Parathyroid adenoma (tissue), 2 donors: ENCODE measurements around the gene IL36B.

ENCODE experiments used
- H2AFZ ChIP-seq: fragments of 300-600 bp; sonication (generic); one replicate; pipeline ENCODE4 v1.7.0; 2017; ENCODE audit warnings: antibody characterized with exemption, mild to moderate bottlenecking
- H3K27ac ChIP-seq: fragments of 300-600 bp; sonication (generic); one replicate; pipeline ENCODE4 v1.7.0; 2017
- H3K27me3 ChIP-seq: fragments of 300-600 bp; sonication (generic); one replicate; pipeline ENCODE4 v1.7.0; 2017; ENCODE audit warnings: low read length; ENCODE audit not compliant: control insufficient read depth, insufficient read depth
- H3K36me3 ChIP-seq: fragments of 300-600 bp; sonication (generic); one replicate; pipeline ENCODE4 v1.7.0; 2017; ENCODE audit warnings: low read length; ENCODE audit not compliant: control insufficient read depth, insufficient read depth
- H3K4me1 ChIP-seq: fragments of 300-600 bp; sonication (generic); one replicate; pipeline ENCODE4 v1.7.0; 2017; ENCODE audit warnings: control low read depth
- H3K4me2 ChIP-seq: fragments of 300-600 bp; sonication (generic); one replicate; pipeline ENCODE4 v1.7.0; 2017; ENCODE audit warnings: low read length
- H3K4me3 ChIP-seq: fragments of 300-600 bp; sonication (generic); one replicate; pipeline ENCODE4 v1.7.0; 2017; ENCODE audit warnings: low read depth, low read length
- H3K79me2 ChIP-seq: fragments of 300-600 bp; sonication (generic); one replicate; pipeline ENCODE4 v1.7.0; 2017; ENCODE audit warnings: control low read depth
- H3K9ac ChIP-seq: fragments of 300-600 bp; sonication (generic); one replicate; pipeline ENCODE4 v1.7.0; 2017; ENCODE audit warnings: mild to moderate bottlenecking
- H3K9me3 ChIP-seq: fragments of 300-600 bp; sonication (generic); one replicate; pipeline ENCODE4 v1.7.0; 2017; ENCODE audit warnings: low read length; ENCODE audit not compliant: control insufficient read depth
- TF ChIP-seq, protein P1 (sequence below): fragments of 300-600 bp; sonication (generic); IDR thresholded peaks from one replicate; pipeline ENCODE4 v1.7.0; 2017; ENCODE audit warnings: antibody characterized with exemption, mild to moderate bottlenecking
- donor health status: primary hyperparathyroidism.

IL36B gene

DNA sequence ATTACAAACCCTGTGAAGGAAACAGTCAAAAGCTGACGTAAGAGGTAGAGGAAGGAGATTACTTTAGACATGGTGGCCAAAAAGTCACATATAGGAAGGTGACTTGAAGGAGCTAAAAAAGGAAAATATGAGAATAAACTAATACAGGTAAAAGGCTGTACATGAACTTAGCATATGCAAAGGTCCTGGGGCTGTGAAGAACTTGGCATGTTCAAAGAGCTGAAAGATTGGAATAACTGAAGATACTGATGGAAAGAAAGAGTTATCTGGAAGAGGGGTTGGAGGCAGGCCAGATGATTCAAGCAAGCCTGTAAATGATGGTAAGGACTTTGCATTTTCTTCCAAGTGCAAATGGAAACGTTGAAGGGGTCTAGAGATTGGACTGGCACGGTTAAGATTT is 34.2 kb downstream of the IL36B start:
- Histone ChIP-seq H3K79me2 (no peaks in the 10 kb centered on the region), H3K36me3 (no peaks in the 10 kb centered on the region), H3K9me3 (no peaks in the 10 kb centered on the region), H3K4me1 (no peaks in the 10 kb centered on the region), H3K4me3 (no peak overlapping the region), H2AFZ (no peak overlapping the region), H3K27me3 (no peaks in the 10 kb centered on the region), H3K4me2 (no peak overlapping the region), H3K27ac (no peak overlapping the region), H3K9ac (no peak overlapping the region)
- TF ChIP-seq, protein P1, sequence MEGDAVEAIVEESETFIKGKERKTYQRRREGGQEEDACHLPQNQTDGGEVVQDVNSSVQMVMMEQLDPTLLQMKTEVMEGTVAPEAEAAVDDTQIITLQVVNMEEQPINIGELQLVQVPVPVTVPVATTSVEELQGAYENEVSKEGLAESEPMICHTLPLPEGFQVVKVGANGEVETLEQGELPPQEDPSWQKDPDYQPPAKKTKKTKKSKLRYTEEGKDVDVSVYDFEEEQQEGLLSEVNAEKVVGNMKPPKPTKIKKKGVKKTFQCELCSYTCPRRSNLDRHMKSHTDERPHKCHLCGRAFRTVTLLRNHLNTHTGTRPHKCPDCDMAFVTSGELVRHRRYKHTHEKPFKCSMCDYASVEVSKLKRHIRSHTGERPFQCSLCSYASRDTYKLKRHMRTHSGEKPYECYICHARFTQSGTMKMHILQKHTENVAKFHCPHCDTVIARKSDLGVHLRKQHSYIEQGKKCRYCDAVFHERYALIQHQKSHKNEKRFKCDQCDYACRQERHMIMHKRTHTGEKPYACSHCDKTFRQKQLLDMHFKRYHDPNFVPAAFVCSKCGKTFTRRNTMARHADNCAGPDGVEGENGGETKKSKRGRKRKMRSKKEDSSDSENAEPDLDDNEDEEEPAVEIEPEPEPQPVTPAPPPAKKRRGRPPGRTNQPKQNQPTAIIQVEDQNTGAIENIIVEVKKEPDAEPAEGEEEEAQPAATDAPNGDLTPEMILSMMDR: no peak

DNA sequence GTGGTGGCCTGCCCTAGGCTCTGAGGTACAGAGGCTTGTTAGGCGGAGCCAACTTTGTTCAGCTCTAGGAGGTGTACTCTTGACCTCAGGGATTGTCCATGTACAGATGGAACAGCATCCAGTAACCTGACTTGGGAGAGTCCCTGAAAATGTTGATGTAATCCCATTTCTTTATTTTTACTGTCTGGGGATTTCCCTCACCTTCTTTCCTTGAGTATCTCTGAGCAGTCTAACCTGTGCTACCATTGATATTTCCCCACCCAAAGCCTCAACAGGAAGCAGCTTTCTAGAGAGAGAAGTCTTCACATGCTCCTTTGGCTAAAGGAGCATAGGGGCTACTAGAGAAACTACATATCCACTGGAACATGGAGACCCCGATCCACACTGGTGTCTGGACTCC is 37.0 kb downstream of the IL36B start:
- TF ChIP-seq, protein P1: no peak
- no peak overlapping the region for H2AFZ ChIP-seq

DNA sequence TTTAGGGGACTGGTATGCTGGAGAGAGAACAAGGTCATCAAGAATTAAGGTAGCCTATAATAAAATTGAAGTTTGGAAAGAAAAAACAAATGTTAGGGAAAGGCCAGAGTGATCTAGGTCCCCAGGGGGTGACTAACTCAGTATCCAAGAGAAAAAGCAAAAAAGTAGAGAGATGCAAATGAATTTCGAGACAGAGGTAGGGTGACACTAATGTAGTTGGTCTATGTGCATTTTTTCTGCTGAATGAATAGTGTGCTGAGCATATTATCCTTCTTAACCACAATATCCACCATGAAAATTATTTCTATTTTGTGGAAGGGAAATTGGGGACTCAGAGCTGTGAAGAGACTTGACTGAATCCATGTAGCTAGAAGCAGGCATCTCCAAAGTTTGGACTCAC is 37.6 kb downstream of the IL36B start:
- TF ChIP-seq, protein P1: no peak
- H3K4me1 ChIP-seq: no peaks in the 10 kb centered on the region
- H3K9me3 ChIP-seq: no peaks in the 10 kb centered on the region
- no peak overlapping the region for H3K9ac ChIP-seq
- no peak overlapping the region for H3K27ac ChIP-seq
- no peaks in the 10 kb centered on the region for H3K79me2 ChIP-seq
- no peak overlapping the region for H3K4me2 ChIP-seq
- H3K4me3 ChIP-seq: no peak overlapping the region
- no peak overlapping the region for H2AFZ ChIP-seq
- H3K36me3 ChIP-seq: no peaks in the 10 kb centered on the region
- no peaks in the 10 kb centered on the region for H3K27me3 ChIP-seq

More for the DNA sequence above, 37.0 kb downstream of the IL36B start:
- Histone ChIP-seq H3K4me1 (no peaks in the 10 kb centered on the region), H3K79me2 (no peaks in the 10 kb centered on the region), H3K4me3 (no peak overlapping the region), H3K27me3 (no peaks in the 10 kb centered on the region), H3K27ac (no peak overlapping the region), H3K9ac (no peak overlapping the region), H3K36me3 (no peaks in the 10 kb centered on the region), H3K9me3 (no peaks in the 10 kb centered on the region), H3K4me2 (no peak overlapping the region)

DNA sequence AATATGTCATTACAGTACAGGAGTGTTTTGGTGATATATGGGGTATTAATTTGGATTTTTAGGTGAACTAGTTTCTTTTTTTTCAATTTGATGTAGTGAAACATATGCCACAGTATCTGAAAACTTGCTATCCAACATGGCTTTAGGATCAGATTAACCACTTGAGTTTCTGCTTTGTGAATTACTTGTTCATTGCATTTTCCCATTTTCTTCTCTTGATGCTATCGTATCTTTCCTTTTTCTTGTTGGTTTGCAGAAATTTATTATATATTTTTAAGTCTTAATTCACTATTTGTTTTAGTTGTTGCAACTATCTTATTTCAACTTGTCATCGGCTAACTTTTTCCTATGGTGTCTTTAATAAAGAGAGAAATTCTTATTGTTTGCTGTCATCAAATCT is 38.6 kb downstream of the IL36B start:
- Histone ChIP-seq H3K4me2 (no peak overlapping the region), H3K9me3 (no peaks in the 10 kb centered on the region), H3K4me3 (no peak overlapping the region), H2AFZ (no peak overlapping the region), H3K79me2 (no peaks in the 10 kb centered on the region), H3K27me3 (no peaks in the 10 kb centered on the region), H3K27ac (no peak overlapping the region), H3K4me1 (no peaks in the 10 kb centered on the region), H3K36me3 (no peaks in the 10 kb centered on the region), H3K9ac (no peak overlapping the region)
- TF ChIP-seq, protein P1: no peak

DNA sequence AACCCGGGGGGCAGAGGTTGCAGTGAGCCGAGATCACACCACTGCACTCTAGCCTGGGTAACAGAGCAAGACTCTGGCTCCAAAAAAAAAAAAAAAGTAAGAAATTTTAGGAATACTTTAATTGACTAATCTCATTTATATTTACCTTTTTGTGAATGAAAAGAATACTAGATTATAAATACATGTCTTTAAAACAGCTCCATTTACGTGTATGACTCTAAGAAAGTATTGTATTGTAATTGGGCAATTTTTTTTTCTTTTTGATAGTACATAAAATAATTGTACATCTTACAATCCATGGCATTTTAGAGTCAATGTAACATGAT is 39.4 kb downstream of the IL36B start:
- Histone ChIP-seq H3K36me3 (no peaks in the 10 kb centered on the region), H3K27ac (no peak overlapping the region), H3K27me3 (no peaks in the 10 kb centered on the region), H3K9me3 (no peaks in the 10 kb centered on the region), H3K79me2 (no peaks in the 10 kb centered on the region), H2AFZ (no peak overlapping the region), H3K4me3 (no peak overlapping the region), H3K9ac (no peak overlapping the region), H3K4me2 (no peak overlapping the region), H3K4me1 (no peaks in the 10 kb centered on the region)
- TF ChIP-seq, protein P1: no peak
